ENCODE data around the gene MT1G.
"Not testable (repeated sequence)": the region's sequence is repeated elsewhere in the genome, so short reads cannot be mapped to it uniquely, and the experiment has no call there.

Gene MT1G

DNA sequence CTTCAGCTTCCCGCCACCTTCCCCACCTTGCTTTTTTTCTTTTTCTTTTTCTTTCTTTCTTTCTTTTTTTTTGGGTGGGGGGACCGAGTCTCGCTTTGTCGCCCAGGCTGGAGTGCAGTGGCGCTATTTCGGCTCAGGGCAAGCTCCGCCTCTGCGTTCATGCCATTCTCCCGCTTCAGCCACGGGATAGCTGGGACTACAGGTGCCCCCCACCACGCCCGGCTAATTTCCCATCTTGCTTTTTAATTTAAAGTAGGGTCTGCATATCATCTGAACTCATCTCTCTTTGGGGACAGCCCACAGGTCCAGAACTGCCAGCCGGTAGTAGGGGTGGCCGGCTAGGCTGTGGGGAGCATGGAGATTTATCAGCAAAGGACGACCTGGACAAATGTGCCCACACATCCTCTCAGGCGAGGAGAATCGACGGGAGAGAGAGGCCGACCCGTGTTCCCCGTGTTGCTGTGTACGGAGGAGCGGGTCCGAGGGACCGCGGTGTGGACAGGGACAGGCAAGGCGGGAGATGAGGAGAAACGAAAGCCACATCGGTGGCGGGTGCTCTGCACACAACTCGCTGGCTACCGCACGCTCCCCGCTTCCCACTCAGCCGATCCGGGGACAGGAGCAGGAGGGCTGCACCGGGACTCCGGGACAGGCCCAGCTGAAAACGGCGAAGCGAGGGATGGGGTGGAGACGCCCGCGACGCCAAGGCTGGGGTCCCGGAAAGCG is 33.0 kb downstream of the MT1G start:
- no peak for DNase-seq

DNA sequence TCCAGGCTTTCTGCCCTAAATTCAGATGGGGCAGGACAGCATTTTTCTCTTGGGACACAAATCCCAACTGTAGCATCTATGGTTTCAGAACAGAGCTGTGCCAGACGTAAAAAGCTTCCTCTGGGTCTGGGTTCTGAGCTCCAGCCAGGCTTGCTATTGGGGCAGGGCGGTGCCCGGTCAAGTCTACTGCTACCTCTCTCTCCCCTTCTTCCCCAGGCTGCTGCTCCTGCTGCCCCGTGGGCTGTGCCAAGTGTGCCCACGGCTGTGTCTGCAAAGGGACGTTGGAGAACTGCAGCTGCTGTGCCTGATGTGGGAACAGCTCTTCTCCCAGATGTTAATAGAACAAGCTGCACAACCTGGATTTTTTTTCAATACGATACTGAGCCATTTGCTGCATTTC is 34.3 kb downstream of the MT1G start:
- DNase-seq, result no peak

GRCh38 chr16:56632848-56633365 is 35.0 kb downstream of the MT1G start:
- DNase-seq, result no peak

DNA sequence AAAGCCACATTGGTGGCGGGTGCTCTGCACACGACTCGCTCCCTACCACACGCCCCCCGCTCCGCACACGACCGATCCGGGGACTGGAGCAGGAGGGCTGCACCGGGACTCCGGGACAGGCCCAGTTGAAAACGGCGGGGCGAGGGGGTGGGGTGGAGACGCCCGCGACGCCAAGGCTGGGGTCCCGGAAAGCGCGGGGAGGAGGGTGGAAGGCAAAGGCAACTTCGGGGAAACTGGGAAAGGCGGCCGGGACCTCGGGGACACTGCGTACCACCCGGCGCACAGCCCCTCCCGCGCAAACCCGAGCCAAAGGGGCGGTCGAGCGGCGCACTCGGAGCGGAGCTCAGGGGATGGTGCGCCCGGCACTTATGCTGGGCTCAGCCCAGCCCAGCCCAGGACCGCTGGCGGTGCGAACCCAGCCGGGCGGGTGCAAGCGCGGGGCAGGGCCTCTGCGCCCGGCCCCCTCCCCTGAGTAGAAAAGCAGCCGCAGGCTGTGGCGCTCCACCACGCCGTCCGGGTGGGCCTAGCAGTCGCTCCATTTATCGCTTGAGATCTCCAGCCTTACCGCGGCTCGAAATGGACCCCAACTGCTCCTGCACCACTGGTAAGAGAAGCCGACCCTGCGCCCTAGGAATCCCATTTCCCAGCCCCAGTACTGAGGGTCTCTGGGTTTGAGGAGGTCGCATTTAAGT is 35.6 kb downstream of the MT1G start, which contains the start of gene MT1M:
Gene MT1M (plus strand): TSS at position 504 of the 692 bp plus-strand sequence. CDS start 73 bp downstream, at position 577.
- no peak for DNase-seq

DNA sequence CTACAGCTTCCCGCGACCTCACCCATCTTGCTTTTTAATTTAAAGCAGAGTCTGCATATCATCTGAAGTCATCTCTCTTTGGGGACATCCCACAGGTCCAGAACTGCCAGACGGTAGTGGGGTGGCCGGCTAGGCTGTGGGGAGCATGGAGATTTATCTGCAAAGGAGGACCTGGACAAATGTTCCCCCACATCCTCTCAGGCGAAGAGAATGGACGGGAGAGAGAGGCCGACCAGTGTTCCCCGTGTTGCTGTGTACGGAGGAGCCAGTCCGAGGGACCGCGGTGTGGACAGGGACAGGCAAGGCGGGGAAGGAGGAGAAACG is 36.1 kb downstream of the MT1G start:
- no peak for DNase-seq

GRCh38 chr16:56631197-56631596 is 36.7 kb downstream of the MT1G start:
- no peak for DNase-seq

GRCh38 chr16:56630134-56630533 is 37.7 kb downstream of the MT1G start:
- DNase-seq, result peak; percentile 65

GRCh38 chr16:56629531-56629930 is 38.3 kb downstream of the MT1G start:
- DNase-seq, result peak; percentile 34

GRCh38 chr16:56628486-56629350 is 39.1 kb downstream of the MT1G start:
- no peak for DNase-seq

DNA sequence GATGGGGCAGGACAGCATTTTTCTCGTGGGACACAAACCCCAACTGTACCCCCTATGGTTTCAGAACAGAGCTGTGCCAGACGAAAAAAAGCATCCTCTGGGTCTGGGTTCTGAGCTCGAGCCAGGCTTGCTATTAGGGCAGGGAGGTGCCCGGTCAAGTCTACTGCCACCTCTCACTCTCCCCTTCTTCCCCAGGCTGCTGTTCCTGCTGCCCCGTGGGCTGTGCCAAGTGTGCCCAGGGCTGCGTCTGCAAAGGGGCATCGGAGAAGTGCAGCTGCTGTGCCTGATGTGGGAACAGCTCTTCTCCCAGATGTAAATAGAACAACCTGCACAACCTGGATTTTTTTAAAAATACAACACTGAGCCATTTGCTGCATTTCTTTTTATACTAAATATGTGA is 41.2 kb downstream of the MT1G start:
- DNase-seq, result no peak

GRCh38 chr16:56625943-56626654 is 41.8 kb downstream of the MT1G start:
- no peak for DNase-seq

- peak; percentile 85 for DNase-seq
Measured at GRCh38 chr16:56625140-56625942, 42.5 kb downstream of the MT1G start, which contains the start of gene MT1E. TSS of gene MT1E (plus strand) at chr16:56625781. CDS start at chr16:56625852, 71 bp downstream.

- DNase-seq, result no peak
Measured at GRCh38 chr16:56623637-56624036, 44.2 kb downstream of the MT1G start.

DNA sequence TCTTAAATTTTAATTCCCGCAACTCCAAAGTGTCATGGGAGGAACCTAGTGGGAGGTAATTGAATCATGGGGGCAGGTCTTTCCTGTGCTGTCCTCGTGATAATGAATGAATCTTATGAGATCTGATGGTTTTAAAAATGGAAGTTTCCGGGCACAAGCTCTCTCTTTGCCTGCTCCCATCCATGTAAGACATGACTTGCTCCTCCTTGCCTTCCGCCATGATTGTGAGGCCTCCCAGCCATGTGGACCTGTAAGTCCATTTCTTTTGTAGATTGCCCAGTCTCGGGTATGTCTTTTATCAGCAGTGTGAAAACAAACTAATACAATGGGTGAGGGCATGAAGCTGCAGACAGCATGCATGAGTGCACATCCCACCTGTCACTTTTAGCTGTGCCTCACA is 44.7 kb downstream of the MT1G start:
- DNase-seq, result not testable (repeated sequence)

GRCh38 chr16:56621665-56622445 is 46.0 kb downstream of the MT1G start:
- DNase-seq, result not testable (repeated sequence)

GRCh38 chr16:56620339-56620897 is 47.4 kb downstream of the MT1G start:
- DNase-seq, result no peak

- no peak for DNase-seq
Measured at GRCh38 chr16:56618138-56618537, 49.7 kb downstream of the MT1G start.

DNA sequence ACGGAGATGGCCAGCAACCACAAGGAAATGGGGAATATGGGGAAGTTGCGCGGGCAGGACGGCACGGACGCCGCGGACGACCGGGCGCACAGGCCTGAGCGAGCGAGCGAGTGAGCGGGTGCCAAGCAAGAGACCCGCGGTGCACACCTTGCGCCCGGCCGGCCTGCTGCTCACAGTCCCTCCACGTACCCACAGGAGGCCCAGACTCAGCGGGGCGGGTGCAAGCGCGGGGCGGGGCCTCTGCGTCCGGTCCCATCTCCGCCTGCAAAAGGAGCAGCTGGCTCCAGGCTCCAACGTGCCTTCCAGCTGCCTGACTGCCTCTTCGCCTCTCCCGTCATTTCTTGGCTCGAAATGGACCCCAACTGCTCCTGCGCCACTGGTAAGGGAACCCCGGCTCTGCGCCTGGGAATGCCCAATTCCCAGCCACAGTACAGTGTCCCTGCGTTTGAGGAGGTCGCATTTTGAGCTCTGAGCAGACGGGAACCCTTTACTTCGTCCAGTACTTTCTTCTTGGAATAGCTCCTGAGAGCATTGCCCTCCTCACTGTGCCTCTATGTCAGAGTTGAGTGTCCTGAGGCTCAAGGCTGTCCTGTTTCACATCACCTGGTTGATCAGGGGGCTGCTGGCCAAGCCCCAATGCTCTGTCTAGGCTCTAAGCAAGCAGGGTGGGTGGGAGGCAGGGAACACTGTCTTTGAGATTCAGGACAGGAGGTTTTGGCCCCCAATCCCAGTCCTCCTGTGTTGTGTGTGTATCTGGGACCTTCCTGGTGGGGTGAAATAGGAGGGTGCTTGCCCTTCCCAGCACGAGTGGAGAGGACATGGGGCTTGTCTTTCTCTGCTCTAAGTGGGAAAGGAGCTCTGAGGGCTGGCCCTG is 50.4 kb downstream of the MT1G start:
- peak; percentile 26 for DNase-seq

Data from MV-4-11 (cell line).